ENCODE measurements around the gene GRM7.
"Not testable (repeated sequence)": the region's sequence is repeated elsewhere in the genome, so short reads cannot be mapped to it uniquely, and the experiment has no call there.

The GRM7 gene

DNA sequence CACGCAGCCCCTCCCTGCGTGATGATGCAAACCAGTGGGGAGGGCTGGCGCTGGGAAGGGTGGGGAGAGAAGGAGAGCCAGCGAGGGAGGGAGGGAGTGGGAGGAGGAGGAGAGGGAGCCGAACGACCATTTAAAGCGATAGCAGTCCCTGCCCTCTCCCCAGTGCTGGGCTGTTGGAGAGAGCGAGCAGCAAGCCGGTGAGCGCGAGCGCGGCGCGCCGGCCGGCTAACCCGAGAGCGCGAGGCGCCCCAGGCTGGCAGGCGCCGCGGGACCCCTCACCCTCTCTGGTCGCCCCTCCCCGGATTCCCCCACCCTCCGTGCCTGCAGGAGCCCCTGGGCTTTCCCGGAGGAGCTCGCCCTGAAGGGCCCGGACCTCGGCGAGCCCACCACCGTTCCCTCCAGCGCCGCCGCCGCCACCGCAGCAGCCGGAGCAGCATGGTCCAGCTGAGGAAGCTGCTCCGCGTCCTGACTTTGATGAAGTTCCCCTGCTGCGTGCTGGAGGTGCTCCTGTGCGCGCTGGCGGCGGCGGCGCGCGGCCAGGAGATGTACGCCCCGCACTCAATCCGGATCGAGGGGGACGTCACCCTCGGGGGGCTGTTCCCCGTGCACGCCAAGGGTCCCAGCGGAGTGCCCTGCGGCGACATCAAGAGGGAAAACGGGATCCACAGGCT is at the start of gene GRM7:
GRM7 (plus strand) TSS at position 162 of the 671 bp plus-strand sequence.
- no peak for DNase-seq

DNA sequence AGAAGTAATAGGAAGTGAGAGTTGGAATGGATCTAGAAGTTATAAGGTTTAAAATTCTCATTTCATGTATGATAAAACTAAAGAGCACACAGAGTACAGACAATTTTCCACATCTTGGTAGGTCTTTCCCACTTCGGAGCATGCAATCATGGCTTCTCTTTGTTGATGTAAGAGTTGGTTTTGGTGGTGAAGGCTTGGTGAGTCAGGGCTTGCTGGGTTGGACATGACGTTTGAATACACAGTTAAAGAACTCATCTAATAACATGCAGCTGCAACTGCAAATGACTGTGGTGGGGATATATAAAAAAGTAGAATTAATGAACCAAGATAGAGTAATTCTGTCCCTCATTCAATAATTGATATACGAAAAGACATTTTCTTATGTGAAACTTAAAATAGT is 39.5 kb upstream of the GRM7 start:
- no peak for DNase-seq

DNA sequence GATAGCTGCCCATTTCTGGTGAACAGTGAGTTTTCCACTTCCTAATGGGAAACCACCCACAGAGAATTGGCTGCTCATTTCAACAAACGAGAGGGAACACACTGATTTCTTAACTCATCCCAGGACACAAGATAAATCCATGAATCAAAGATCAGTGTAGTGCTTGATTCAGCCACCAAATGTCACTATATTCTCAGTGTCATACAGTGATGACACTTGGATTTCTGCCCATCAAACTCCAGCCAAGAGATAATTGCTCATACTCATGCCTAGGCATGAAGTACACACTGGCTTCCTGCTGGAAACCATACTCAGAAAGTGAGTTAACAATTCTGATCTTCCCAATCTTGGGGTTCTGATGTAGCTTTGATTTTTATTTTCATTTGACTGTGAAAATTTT is 35.4 kb upstream of the GRM7 start:
- no peak for DNase-seq

DNA sequence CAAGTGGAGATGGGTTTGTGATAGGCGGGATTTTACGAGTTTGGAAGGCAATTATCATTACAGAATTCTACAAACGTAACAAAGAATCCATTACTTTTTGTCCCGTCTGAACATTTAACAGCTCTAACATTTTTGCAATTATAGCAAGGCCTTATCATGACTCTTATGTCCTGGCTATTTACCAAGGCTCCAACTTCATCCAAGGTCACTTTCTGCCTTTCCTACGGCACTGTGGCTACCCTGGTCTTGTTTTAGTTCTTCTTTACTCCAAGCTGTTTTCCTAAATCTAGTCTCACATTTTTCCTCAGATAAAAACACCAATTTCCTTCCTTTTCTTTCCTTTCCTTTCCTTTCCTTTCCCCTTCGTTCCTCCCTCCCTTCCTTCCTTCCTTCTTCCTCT is 33.5 kb upstream of the GRM7 start:
- no peak for DNase-seq

DNA sequence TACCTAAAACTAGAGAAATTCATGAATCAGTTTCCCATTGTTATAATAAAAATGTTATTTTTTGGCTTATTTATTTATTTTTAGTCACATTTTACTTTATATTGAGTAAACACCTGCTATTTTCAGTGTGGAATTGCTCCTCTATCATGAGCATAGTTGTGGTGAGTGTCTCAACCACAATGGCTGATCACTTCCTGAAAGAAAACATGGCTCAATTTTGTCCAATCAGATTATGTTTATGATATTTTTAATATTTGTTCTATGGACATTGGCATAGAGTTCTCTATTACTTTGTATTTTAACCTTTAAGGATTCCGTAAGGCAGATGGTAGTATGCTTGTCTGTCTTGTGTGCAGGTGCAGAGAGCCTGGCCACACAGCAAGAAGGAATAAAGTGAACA is 16.2 kb upstream of the GRM7 start:
- no peak for DNase-seq

DNA sequence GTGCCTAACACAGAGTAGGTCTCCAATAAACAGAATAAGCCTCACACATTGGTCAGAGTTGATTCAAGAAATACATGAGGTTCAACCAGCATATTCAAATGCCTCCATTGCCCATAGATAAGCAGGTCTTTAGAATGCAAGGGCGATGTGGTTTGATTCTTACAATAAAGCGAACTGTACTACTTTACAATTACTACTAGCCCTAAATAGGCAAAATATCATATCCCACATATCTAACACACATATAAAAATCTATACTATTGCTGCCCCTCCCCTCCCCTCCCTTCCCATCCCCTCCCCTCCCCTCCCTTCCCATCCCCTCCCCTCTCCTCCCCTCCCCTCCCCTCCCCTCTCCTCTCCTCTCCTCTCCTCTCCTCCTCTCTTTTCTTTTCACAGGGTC is 6.7 kb upstream of the GRM7 start:
- DNase-seq = no peak

DNA sequence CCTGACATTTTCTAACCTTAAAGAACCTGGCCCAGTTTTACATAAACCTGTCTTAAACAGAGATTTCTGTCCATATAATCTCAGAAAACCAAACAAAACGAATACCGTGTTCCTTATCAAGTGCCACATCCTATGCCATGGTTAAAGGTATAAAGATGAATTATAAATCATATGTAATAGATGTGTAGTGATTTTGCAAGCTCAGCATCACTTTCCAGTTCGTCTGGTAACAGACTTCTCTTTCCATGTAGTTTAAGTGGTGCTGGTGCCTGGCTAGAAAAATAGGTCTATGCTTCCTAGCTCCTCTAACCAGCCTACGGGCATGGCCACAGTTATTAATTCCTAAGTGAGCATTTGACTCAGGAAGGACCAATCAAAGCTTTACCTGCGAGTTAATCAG is 3.4 kb upstream of the GRM7 start:
- DNase-seq = no peak

DNA sequence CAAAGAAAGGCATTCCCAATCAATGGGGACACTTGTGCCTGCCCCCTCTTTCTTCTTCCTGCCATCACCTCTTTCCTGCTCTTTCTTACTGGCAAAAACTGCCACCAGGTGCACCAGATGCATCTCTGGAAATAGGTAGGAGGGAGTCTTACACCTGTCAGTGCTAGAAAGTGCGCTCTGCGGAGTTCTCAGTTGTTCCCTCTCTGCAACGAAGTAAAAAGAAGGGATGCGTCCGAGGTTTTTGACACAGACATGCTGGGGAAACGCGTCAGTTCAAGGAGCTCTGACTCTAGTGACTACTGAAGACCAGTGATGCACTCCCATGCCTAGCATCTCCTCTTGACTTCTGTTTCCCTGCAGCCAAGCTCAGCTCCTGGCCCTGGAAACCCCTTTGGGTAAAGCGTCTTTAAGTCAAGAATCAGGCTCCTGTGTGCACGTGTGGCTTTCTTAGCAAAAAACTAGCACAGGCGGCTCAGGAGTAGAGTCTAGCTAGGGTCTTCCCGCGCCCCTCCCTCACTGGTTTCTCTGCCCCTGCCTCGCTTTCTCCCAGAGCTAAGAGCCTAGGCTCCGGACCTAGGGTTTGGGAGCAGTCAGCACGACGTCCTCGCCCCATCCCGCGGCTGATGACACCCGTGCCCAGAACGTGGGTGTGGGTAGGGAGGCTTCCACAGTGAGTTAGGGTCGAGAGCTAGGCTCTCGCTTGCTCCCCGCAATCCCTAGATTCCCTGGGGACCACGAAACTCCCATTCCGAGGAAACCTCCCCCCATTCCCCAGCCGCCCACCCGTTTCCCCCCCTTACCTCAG is 564 bp upstream of the GRM7 start:
- no peak for DNase-seq

DNA sequence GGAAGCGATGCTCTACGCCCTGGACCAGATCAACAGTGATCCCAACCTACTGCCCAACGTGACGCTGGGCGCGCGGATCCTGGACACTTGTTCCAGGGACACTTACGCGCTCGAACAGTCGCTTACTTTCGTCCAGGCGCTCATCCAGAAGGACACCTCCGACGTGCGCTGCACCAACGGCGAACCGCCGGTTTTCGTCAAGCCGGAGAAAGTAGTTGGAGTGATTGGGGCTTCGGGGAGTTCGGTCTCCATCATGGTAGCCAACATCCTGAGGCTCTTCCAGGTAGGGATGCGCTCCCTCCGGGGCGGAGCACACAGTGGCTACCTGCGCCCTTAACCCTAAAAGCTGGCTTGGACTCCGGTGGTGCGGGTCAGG is 698 bp downstream of the GRM7 start:
- DNase-seq = no peak

DNA sequence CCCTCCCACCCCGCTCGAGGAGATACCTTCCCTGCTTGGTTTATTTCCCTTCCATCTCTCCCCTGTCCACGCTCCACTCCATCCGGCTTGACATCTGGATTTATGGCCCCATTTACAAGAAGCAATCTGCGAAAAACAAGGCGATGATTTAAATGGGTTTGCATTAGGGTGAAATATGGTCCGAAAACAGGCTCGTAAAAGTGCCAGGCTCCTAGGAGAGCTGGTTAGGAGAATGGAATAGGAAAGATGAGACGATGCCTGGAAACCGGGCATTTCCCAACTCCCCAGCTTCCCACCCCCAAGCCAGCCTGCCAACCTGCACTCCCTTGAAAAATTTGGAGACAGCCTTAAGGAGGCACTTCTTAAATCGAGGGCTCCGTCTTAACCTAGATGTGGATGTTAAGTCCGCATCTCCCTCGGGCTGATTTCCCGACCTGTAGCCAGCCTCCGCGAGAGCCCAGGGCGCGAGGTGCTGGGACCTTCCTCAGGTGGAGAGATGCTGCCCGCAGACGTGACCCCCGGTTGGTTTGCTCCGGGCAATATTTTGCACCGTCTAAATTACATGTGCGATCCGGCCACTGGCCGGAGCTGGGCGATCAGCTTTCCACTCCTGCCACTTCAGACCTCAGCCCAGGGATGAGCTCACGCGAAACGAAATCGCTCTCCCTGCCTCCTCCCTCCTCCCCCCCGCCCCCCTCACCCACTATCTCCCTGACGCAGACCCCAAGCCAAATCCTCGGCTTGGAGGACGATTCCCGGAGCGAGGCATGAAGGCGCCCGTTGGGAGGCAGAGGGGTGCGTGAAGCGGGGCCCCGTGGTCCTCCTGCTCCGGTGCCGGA is 1.3 kb downstream of the GRM7 start:
- no peak for DNase-seq

DNA sequence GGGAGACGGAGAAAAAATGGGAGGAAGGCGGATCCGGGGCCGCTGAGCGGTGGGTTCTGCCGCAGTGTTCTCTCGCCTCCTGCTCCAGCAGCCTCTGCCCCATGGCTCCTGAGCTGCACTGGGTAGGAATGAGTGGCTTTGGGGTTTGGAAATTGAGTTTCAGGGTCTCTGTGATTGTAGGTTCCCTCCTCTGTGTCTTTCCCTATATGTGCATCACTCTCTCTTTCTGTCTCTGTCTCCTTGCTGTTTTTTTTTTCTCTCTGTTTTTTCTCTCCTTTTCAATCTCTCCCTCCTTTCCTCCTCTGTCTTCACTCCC is 1.9 kb downstream of the GRM7 start:
- DNase-seq = no peak

DNA sequence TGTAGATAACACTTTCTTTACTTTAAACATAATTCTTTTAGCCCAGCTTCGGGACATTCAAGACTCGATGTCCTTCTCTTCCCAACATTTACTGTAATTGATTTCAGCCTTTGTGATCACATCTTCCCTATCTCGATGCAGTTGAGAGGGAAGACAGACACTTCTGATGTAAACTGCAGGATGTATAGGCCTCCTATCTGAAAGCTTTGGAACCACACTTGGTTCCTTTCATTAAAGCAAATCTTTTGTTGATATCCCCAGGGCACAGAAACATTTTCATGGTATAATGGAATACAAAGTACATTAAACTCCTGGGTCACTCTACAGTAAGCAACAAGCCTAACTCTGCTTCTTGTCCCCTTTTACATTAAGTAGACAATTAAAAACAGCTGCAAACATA is 6.4 kb downstream of the GRM7 start:
- DNase-seq = no peak

DNA sequence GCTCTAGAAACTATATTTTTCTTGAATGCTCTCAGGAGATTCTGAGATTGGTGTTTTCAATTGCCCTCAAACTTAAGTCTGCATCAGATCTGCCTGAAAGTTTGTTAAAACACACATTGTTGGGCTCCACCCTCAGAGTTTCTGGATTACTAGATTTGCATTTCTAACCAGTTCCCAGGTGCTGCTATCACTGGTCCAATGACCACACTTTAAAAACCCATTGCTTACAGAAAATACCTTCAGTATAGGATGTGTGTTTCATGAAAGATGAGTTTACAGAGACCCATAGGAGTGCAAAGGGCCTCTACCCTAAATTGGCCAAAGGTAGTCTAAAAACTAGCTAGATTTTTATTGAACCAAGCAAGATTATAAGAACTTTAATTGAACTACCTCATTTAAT is 17.8 kb downstream of the GRM7 start:
- DNase-seq = no peak

DNA sequence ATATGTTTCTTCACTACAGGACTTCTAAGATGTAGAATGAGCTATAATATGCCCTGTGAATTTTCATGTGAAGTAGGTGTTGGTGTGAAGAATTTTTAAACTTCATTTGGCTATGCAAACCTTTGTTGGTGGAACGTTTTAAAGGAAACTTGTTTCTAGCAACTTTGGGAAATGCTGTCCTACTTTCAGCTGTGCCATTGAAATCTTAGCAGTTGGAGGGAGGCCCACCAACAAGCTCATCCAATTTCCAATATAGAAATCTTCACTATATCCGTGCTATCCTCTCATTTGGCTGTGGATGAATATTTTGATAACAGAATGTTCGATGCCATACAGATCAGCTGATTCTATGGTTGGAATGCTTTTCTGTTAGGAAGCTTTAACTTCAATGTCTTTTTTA is 51.3 kb downstream of the GRM7 start:
- DNase-seq = no peak

DNA sequence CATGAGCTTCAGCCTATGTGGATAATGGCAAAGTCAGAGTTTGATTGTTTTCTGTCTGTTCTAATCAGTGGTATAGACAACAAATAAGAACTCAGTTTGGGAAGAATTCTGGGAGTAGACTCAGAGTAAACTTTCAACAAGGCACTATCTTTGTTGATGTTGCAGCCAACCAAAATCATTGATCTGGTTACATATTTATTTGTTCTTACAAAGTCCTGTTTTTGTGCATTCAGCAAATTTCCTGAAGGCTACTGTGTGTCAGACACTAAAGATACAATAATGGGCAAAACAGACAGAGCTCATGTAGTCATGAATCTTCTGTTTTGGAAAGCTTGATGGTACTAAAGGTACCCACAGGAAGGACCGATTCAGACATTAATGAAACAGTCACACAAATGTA is 55.0 kb downstream of the GRM7 start:
- no peak for DNase-seq

DNA sequence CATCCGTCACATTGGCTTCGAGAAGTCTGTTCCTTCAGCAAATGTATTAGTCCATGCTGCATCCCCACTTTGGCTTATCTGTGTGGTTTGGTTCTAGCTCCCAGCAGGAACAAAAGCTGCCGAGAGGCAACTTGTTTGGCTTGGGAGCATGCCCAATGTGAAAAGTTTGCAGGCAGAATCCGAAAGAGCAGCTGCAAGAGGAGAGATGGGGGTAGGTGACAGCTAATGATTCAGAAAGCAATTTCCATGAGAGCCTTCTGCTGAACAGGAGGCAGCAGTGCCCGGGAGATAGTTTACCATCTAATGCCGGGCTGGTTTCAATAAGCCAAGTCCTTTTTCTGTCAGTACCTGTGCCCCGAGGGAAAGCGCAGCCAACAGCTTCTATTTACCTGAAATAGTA is 60.2 kb downstream of the GRM7 start:
- no peak for DNase-seq

DNA sequence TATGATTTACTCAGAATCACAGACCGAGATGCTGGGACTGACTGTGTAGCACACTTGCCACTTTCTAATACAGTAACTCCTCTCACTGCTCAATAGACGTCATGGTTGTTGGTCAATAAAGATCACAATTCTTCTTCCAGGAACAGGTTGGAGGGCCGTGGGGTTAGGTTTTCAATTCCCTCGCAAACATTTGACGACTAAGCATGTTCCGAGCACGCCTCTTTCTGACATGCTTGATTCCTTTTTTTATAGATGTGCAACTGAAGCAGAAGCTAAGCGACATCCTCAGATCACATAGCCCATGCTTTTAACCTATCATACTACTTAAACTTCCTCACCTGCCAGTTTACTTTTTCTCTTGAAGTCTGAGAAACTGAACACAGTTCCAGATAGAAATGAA is 61.0 kb downstream of the GRM7 start:
- no peak for DNase-seq

DNA sequence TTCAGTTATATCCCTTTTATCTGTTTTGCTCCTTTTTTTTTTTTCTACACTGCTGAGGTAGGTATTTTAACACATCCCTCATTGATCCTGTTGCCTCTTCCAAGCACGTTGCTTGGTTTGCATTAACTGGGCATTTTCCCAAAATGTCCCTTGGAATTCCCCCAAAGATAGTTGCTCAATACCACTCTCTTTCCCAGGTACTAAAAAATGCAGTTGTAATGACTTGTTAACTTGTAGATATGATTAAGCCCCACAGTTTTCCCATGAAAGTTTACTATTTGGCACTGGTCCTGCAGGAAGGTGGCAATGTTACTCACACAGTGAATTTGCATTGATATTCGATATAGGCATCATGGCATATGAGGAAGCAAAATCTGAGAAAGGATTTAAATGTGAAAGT is 67.1 kb downstream of the GRM7 start:
- DNase-seq = no peak

DNA sequence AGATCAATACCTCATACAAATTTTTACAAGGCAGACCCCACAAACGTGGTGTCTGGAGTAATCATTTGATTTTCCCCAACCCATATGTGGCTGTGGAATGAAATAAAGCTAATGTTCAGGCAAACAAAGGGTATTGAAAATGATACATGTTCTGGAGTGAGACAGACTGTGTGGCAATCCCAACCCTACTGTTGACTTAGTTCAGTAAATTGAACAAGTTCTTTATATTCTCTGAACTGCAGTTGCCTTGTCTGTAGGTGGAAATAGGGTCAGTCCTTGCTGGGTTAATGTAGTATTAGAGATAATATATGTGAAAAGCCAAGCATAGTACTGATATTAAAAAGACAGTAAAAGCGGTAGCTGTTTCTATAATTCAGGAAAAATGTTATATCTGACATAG is 69.0 kb downstream of the GRM7 start:
- DNase-seq = no peak

DNA sequence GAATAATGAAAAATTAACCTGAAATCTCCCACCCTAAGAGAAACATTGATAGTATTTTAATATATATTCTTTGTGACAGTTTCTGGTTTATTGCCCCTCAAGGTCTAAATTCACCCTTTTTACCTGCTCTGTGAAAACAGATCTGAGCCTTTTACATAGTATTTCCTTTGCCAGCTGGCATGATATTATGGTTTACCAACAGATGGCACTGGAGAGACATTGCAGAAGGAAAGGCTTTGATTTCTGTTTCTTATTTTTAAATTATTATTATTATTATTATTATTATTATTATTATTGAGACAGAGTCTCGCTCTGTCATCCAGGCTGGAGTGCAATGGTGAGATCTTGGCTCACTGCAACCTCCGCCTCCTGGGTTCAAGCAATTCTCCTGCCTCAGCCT is 74.5 kb downstream of the GRM7 start:
- DNase-seq = not testable (repeated sequence)

DNA sequence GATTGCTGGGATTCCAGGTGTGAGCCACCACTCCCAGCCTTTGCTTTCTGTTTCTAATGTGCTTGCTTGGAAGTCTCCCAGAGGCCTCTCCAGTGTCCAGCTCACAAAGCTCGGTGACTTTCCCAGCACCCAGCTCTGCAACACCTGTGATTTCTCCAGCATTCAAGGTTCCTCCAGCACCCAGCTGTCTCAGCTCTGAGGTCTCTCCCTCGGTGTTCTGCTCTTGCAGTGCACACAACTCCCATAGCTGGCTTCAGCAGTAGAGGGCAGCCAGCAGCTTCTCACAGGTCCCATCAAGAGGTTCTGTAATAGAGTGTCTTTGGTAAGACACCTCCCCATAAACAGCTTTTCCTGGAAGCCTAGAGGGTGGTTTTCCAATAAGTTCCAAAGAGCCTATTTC is 75.1 kb downstream of the GRM7 start:
- no peak for DNase-seq

DNA sequence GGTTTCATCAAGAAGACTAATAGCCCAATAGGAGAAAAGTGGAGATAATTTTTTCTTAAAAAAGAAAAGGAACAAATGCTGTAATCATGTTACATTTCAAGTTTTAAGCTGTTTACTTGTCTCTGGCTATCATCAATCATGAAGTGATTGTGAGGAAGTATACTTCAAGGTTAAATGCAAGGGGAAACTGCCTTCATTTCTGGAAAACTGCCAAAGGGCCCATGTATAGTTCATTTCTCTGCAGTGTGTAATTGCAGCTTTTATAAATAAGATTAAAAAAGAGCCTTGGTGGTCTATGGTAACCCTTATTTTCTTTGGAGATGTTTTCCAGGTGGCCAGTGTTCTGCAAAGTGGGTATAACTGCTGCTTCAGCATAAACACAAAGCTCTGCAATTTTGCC is 101.9 kb downstream of the GRM7 start:
- DNase-seq = no peak

DNA sequence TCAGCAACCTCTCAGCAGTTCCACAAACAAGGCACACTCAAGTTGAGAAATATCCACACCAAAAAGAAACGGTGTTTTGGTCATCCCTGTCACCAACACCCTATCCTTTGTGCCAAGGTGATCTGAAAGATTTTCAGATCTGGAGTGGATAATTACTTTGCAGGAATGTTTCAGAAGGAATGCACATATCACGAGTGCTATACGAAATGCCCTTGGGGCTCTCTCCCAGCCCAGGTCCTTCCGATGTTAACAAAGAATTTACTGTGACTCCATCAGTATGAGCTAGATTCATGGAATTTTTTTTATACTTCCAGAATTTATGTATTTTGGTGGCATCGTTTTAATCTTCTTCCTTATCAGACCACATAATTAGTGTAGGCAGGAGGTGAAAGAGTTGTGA is 105.0 kb downstream of the GRM7 start:
- DNase-seq = no peak

DNA sequence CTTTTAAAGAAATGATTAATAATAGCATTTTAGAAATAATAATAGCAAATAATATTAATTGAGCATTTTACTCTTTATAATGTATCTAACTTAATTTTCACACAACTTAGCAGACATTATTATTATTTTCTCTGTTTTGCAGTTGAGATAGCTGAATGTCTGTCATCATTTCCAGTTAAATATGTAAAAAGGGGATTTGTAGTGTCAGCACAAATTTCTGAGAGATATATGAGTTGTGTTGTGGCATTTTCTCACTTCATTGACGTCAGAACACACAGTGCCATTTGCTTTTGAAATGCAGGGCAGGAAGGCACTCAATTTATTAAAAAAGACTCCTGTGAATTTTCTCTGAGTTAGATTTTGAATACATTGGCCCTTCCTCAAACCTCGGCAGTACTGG is 111.0 kb downstream of the GRM7 start:
- no peak for DNase-seq

Data from KG1 (cell line).